Measurements from ENCODE around the gene SPAAR. TPM values are rescaled to one million over a fixed set of nuclear protein-coding genes. Genes with fewer than 3 reads are reported as not detected.

Gene SPAAR
- total and polyA plus RNA-seq, 9 of the 15 experiments (the other 6 are each of a cell fraction or from before 2014, with no cell fraction given): not detected

GRCh38 chr9:35923927-35924763 lies 14.9 kb downstream of the SPAAR start (continued):
- TF ChIP-seq BRCA1 (IDR thresholded peaks at IDR 0.05) (no peak), BRCA1 (CRISPR knock-in tag; IDR thresholded peaks at IDR 0.05) (no peak), TAF15 (IDR thresholded peaks at IDR 0.05; ENCODE audit: low read depth, low read length) (no peak), TEAD4 (IDR thresholded peaks at IDR 0.05; ENCODE audit: low read length) (peak; percentile 88), TEAD4 (CRISPR knock-in tag; IDR thresholded peaks at IDR 0.05; ENCODE audit: borderline replicate concordance) (no peak), ARID1B (IDR thresholded peaks at IDR 0.05) (peak; percentile 96), SMARCC2 (IDR thresholded peaks at IDR 0.05; ENCODE audit: low read depth) (peak; percentile 93), NR4A1 (CRISPR knock-in tag; IDR thresholded peaks at IDR 0.05) (no peak), NR4A1 (tag; IDR thresholded peaks at IDR 0.05) (0 out of 2 replicates have a peak, but pooled peaks have one; percentile 25), ATF1 (CRISPR knock-in tag; IDR thresholded peaks at IDR 0.05) (no peak), ATF1 (tag; IDR thresholded peaks at IDR 0.05) (peak; percentile 46; the same call in 1 of the 2 replicates), NFE2L1 (tag; IDR thresholded peaks at IDR 0.05; ENCODE audit: borderline replicate concordance, low read depth) (no peak), ZNF408 (CRISPR knock-in tag; IDR thresholded peaks at IDR 0.05; ENCODE audit: low read depth) (no peak), EP300 (IDR thresholded peaks at IDR 0.05; ENCODE audit: low read length) (peak; percentile 86), SOX6 (IDR thresholded peaks at IDR 0.05) (peak; percentile 47), GABPA (tag; conservative IDR thresholded peaks at IDR 0.05; ENCODE audit: low read depth) (no peak; the same call in 1 of the 2 replicates), RAD21 (CRISPR knock-in tag; conservative IDR thresholded peaks at IDR 0.05 in 1 of 2, IDR thresholded peaks at IDR 0.05 in 1 of 2) (no peak), ZNF232 (CRISPR knock-in tag; IDR thresholded peaks at IDR 0.05) (no peak), ZKSCAN8 (CRISPR knock-in tag; IDR thresholded peaks at IDR 0.05) (peak; percentile 29; the same call in 1 of the 2 replicates), SMAD2 (IDR thresholded peaks at IDR 0.05; ENCODE audit: low read depth, low read length) (no peak), USF1 (CRISPR knock-in tag; IDR thresholded peaks at IDR 0.05) (no peak), MECOM (CRISPR knock-in tag; IDR thresholded peaks at IDR 0.05) (peak; percentile 90), ADNP (tag; IDR thresholded peaks at IDR 0.05) (no peak), BMI1 (IDR thresholded peaks at IDR 0.05; ENCODE audit: low read length) (no peak), ZNF277 (CRISPR knock-in tag; IDR thresholded peaks at IDR 0.05; ENCODE audit: borderline replicate concordance) (no peak), ZBTB43 (CRISPR knock-in tag; IDR thresholded peaks at IDR 0.05) (no peak), ZNF436 (CRISPR knock-in tag; IDR thresholded peaks at IDR 0.05) (no peak), ZNF57 (CRISPR knock-in tag; IDR thresholded peaks at IDR 0.05) (no peak), MEIS2 (IDR thresholded peaks at IDR 0.05; ENCODE audit: partially characterized antibody) (peak; percentile 72)

Data from K562 (cell line).